ENCODE data around the gene RRP1. TPM values are rescaled to one million over a fixed set of nuclear protein-coding genes. Genes with fewer than 3 reads are reported as not detected.

RRP1 gene, protein sequence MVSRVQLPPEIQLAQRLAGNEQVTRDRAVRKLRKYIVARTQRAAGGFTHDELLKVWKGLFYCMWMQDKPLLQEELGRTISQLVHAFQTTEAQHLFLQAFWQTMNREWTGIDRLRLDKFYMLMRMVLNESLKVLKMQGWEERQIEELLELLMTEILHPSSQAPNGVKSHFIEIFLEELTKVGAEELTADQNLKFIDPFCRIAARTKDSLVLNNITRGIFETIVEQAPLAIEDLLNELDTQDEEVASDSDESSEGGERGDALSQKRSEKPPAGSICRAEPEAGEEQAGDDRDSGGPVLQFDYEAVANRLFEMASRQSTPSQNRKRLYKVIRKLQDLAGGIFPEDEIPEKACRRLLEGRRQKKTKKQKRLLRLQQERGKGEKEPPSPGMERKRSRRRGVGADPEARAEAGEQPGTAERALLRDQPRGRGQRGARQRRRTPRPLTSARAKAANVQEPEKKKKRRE
- total RNA-seq (2022; extraction: Qiagen RNA extraction): 34.7 to 37.3 TPM (median 35.7 TPM) in 5 replicates

DNA sequence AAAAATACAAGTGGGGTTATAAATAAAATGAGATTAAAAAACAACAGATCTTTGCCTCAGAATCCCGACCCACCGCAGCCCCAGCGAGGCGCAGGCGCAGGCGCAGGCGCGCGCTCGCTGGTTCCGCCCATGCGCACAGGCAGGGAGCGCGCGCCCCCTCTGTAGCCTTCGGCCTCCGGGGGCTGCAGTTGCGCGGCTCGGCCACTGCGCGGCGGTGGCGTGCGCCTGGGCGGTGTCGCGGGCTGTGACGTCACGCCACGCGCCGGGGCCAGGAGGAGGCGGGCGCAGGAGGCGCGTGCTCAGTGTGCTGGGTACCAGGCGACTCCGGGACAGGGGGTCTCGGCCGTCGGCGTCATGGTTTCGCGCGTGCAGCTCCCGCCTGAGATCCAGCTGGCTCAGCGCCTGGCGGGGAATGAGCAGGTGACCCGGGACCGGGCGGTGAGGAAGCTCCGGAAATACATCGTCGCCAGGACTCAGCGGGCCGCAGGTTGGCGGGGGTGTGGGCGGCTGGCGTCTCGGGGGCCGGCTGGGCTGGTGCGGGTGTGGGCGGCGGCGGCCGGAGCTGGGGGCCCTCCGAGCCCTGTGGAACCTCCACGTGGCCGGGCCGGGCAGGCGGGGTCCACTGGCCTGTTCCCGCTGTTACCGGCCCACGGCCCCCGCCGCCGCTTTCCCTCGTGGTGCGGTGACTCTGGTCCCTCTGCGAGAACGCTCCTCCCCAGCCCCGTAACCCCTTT lies at the start of gene RRP1:
TSS of gene RRP1 (plus strand) at position 302 of the 734 bp plus-strand sequence. CDS start at position 355, 53 bp downstream.

DNA sequence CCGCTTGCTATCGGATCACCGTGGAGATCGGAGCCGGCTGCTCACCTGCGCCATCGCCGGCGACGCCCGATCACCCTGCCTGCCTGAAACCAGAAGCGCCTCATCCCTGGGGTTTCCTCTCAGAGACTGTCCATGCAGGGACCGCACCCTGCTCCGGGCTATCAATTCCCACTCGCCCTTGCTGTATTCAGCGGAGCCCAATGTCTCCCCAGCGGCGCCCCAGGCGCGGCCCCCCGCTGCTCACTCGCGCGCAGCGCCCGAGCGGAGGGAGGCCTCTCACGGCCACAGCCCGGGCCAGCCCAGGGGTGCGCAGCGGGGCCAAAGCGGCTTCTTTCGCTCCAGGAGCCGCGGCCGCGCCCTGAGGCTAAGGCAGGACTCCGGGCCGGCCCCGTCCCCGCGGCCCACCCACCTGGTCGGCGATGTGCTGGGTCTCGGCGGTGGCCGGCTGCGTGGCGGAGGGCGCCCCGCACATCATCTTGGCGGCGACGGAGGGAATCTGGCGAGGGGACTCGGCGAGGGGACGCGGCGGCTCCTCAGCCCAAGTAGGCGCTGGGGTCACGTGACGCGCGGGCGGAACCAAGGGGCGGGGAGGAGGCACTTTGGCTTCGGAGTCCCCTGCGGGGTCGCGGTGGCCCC lies 13.5 kb upstream of the RRP1 start, which contains the start of gene CSTB:
TSS of gene CSTB (minus strand) at position 514 of the 636 bp plus-strand sequence. CDS start at position 475, 39 bp downstream.

Other genes starting within 250 kb of the RRP1 start
- 1.7 to 2.7 TPM (median 1.9 TPM) in 5 replicates for gene HSF2BP, start 130.1 kb upstream of the RRP1 start, total RNA-seq (2022; extraction: Qiagen RNA extraction)
- 36.4 to 39.8 TPM (median 37.3 TPM) in 5 replicates for gene RRP1B, start 130.0 kb upstream of the RRP1 start, total RNA-seq (2022; extraction: Qiagen RNA extraction)
- 226 to 342 TPM (median 319 TPM) in 5 replicates for gene PDXK, start 70.4 kb upstream of the RRP1 start, total RNA-seq (2022; extraction: Qiagen RNA extraction)
- 86.1 to 105 TPM (median 88.0 TPM) in 5 replicates for gene CSTB, start 13.3 kb upstream of the RRP1 start, total RNA-seq (2022; extraction: Qiagen RNA extraction)
- gene AGPAT3, start 75.6 kb downstream of the RRP1 start, total RNA-seq (2022; extraction: Qiagen RNA extraction): 16.4 to 26.5 TPM (median 24.6 TPM) in 5 replicates
- 14.0 to 19.2 TPM (median 17.0 TPM) in 5 replicates for gene TRAPPC10, start 222.7 kb downstream of the RRP1 start, total RNA-seq (2022; extraction: Qiagen RNA extraction)